Nephron (organoid): ENCODE measurements around the gene PDE4B.

Experiments
- H3K27ac Mint-ChIP-seq, 3 experiments: 2 replicates each; pipeline ENCODE4 v1.8.0; 2020; ENCODE audit warnings: mixed read lengths in 3 of 3, mild to moderate bottlenecking in 2 of 3, moderate library complexity in 1 of 3
- H3K27me3 Mint-ChIP-seq: 2 replicates; pipeline ENCODE4 v1.8.0; 2021; ENCODE audit warnings: low read depth, mild to moderate bottlenecking, moderate library complexity, mixed read lengths
- H3K36me3 Mint-ChIP-seq: 2 replicates; pipeline ENCODE4 v1.8.0; 2020; ENCODE audit warnings: low read depth, mixed read lengths
- H3K4me1 Mint-ChIP-seq: 2 replicates; pipeline ENCODE4 v1.8.0; 2020; ENCODE audit warnings: mixed read lengths
- H3K4me3 Mint-ChIP-seq, 3 experiments: 2 replicates each; pipeline ENCODE4 v1.8.0; 2020; ENCODE audit warnings: mild to moderate bottlenecking in 3 of 3, mixed read lengths in 3 of 3, moderate library complexity in 2 of 3
- H3K9me3 Mint-ChIP-seq: 2 replicates; pipeline ENCODE4 v1.8.0; 2020; ENCODE audit warnings: mixed read lengths
- TF ChIP-seq, protein P1 (sequence below), 3 experiments: fragments of 200-600 bp; sonication (generic); IDR thresholded peaks; one replicate each; pipeline ENCODE4 v1.5.0; 2021; ENCODE audit warnings: antibody characterized with exemption in 3 of 3; ENCODE audit not compliant: unreplicated experiment in 3 of 3

Gene PDE4B

GRCh38 chr1:66258404-66259105 is 465.9 kb downstream of the PDE4B start:
- peaks cover 34% of the 10 kb centered on the region for H3K4me1 Mint-ChIP-seq
- peak overlapping the region; percentile 29 to 42 (median 37) for H3K27ac Mint-ChIP-seq
- no peaks in the 10 kb centered on the region for H3K9me3 Mint-ChIP-seq
- H3K27me3 Mint-ChIP-seq, result no peaks in the 10 kb centered on the region
- H3K36me3 Mint-ChIP-seq, result no peaks in the 10 kb centered on the region
- TF ChIP-seq, protein P1, sequence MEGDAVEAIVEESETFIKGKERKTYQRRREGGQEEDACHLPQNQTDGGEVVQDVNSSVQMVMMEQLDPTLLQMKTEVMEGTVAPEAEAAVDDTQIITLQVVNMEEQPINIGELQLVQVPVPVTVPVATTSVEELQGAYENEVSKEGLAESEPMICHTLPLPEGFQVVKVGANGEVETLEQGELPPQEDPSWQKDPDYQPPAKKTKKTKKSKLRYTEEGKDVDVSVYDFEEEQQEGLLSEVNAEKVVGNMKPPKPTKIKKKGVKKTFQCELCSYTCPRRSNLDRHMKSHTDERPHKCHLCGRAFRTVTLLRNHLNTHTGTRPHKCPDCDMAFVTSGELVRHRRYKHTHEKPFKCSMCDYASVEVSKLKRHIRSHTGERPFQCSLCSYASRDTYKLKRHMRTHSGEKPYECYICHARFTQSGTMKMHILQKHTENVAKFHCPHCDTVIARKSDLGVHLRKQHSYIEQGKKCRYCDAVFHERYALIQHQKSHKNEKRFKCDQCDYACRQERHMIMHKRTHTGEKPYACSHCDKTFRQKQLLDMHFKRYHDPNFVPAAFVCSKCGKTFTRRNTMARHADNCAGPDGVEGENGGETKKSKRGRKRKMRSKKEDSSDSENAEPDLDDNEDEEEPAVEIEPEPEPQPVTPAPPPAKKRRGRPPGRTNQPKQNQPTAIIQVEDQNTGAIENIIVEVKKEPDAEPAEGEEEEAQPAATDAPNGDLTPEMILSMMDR (IDR thresholded peaks at IDR 0.05; ENCODE audit: unreplicated experiment in 3 of 3), result no peak
- no peak overlapping the region for H3K4me3 Mint-ChIP-seq

GRCh38 chr1:66261364-66261763 is 468.7 kb downstream of the PDE4B start:
- Mint-ChIP-seq H3K36me3 (no peaks in the 10 kb centered on the region), H3K4me1 (peaks cover 25% of the 10 kb centered on the region), H3K27ac (peak overlapping the region in 2 of 3 experiments; percentile 7 to 53), H3K4me3 (no peak overlapping the region), H3K27me3 (no peaks in the 10 kb centered on the region), H3K9me3 (no peaks in the 10 kb centered on the region)
- TF ChIP-seq, protein P1 (IDR thresholded peaks at IDR 0.05; ENCODE audit: unreplicated experiment in 3 of 3), result no peak

- TF ChIP-seq, protein P1 (IDR thresholded peaks at IDR 0.05; ENCODE audit: unreplicated experiment in 3 of 3), result no peak
- H3K9me3 Mint-ChIP-seq, result no peaks in the 10 kb centered on the region
- H3K4me3 Mint-ChIP-seq, result no peak overlapping the region
- peak overlapping the region in 2 of 3 experiments; percentile 7 to 53 for H3K27ac Mint-ChIP-seq
- H3K4me1 Mint-ChIP-seq, result peaks cover 26% of the 10 kb centered on the region
- no peaks in the 10 kb centered on the region for H3K36me3 Mint-ChIP-seq
- H3K27me3 Mint-ChIP-seq, result no peaks in the 10 kb centered on the region
These were observed 469.7 kb downstream of the PDE4B start for GRCh38 chr1:66262208-66262963.

GRCh38 chr1:66265268-66265667 is 472.6 kb downstream of the PDE4B start:
- Mint-ChIP-seq H3K4me3 (no peak overlapping the region), H3K4me1 (peaks cover 35% of the 10 kb centered on the region), H3K27ac (no peak overlapping the region), H3K27me3 (no peaks in the 10 kb centered on the region), H3K36me3 (no peaks in the 10 kb centered on the region), H3K9me3 (no peaks in the 10 kb centered on the region)
- TF ChIP-seq, protein P1 (IDR thresholded peaks at IDR 0.05; ENCODE audit: unreplicated experiment in 3 of 3), result no peak

DNA sequence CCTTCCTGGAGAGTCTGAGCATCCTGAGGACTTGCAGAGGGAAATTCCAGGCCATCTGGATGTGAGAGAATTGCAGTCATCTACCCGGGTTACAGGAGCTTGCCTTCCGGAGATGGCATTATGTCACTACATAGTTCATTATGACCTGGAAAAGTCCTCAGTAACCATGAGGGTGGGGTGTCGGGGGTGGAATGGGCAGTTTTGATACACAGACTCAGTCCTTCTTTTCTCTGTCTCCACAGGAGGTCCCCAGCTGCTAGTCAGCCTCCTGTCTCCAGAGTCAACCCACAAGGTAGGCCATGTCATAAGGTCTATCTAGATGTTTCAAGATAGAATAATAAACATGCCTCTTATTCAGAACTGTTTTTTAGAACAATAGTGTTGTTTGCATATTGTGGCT is 473.1 kb downstream of the PDE4B start:
- Mint-ChIP-seq H3K4me3 (no peak overlapping the region), H3K4me1 (peaks cover 40% of the 10 kb centered on the region), H3K27ac (no peak overlapping the region), H3K9me3 (no peaks in the 10 kb centered on the region), H3K27me3 (no peaks in the 10 kb centered on the region), H3K36me3 (no peaks in the 10 kb centered on the region)
- TF ChIP-seq, protein P1 (IDR thresholded peaks at IDR 0.05; ENCODE audit: unreplicated experiment in 3 of 3), result no peak
